Gastroesophageal sphincter (tissue), 3 donors: Measurements from ENCODE around the gene SSB.

Experiments
- POLR2A ChIP-seq, 2 donors: fragments of 450-650 bp; IDR thresholded peaks; one replicate each; pipeline ENCODE4 v1.6.1; 2017; ENCODE audit warnings: antibody characterized with exemption in 2 of 2, mild to moderate bottlenecking in 2 of 2, moderate library complexity in 1 of 2
- POLR2AphosphoS5 ChIP-seq: sonication (generic); formaldehyde crosslinking; IDR thresholded peaks from one replicate; pipeline ENCODE4 v1.6.1; 2017; ENCODE audit warnings: antibody characterized with exemption
- TF ChIP-seq, protein P1 (sequence below), 4 experiments: fragments of 200-600 bp in 2 of 4; fragments of 450-650 bp in 2 of 4; sonication (generic) in 1 of 4; IDR thresholded peaks; one replicate each; pipeline ENCODE4 v1.5.1; 2017 to 2019; ENCODE audit warnings: antibody characterized with exemption in 4 of 4, mild to moderate bottlenecking in 2 of 4, moderate library complexity in 2 of 4

- TF ChIP-seq, protein P1, sequence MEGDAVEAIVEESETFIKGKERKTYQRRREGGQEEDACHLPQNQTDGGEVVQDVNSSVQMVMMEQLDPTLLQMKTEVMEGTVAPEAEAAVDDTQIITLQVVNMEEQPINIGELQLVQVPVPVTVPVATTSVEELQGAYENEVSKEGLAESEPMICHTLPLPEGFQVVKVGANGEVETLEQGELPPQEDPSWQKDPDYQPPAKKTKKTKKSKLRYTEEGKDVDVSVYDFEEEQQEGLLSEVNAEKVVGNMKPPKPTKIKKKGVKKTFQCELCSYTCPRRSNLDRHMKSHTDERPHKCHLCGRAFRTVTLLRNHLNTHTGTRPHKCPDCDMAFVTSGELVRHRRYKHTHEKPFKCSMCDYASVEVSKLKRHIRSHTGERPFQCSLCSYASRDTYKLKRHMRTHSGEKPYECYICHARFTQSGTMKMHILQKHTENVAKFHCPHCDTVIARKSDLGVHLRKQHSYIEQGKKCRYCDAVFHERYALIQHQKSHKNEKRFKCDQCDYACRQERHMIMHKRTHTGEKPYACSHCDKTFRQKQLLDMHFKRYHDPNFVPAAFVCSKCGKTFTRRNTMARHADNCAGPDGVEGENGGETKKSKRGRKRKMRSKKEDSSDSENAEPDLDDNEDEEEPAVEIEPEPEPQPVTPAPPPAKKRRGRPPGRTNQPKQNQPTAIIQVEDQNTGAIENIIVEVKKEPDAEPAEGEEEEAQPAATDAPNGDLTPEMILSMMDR (IDR thresholded peaks at IDR 0.05): peak; percentile 68 to 76 (median 71)
- TF ChIP-seq POLR2AphosphoS5: no peak
- TF ChIP-seq POLR2A (IDR thresholded peaks at IDR 0.05): no peak
Measured at GRCh38 chr2:169767243-169767888, 31.3 kb upstream of the SSB start.
